ENCODE measurements around the gene COL16A1. TPM values are rescaled to one million over a fixed set of nuclear protein-coding genes. Genes with fewer than 3 reads are reported as not detected.
A peak's percentile ranks its signal among the peaks of the same experiment; 100 is the strongest.

Gene COL16A1
- total and polyA plus RNA-seq, 7 experiments from 2014 or later: 0.31 to 0.37 TPM; not detected in 5

DNA sequence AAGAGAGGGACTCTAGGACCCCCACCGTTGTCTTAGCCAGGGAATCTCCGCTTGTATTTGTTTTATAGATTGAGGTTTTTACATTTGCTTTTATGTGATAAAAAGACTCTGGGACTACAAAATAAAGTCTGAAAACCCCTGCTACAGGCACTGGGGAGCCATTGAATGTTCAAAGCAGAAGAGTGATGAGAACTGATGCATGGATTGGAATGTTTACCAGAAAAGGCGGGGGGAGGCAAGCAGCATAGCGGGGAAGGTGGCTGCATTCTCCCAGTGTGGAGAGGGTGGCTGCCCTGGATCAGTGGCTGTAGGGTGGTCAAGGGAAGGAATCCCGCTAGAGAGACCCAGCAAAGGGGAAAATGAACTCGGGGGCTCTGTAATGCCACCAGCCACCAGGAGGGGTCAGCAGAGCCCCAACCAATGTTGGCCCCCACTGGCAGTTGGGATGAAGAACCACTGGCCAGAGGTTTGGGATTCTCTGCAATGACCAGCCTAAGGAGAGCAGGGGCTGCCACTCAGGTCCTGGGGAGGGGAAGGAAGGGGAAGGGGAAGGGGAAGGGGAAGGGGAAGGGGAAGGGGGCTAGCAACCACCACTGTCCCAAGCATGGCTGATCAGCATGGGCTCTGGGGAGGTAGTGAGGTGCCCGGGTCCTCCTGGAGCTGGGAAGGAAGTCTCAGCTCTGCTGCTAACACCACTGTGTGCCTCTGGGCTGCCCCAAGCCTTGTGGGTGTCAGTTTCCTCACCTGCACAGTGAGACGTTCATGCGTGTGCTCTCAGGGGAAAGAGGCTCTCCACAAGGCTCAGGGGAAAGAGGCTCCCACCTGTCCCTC, 40.0 kb downstream of the COL16A1 start:
- Mint-ChIP-seq H3K4me1 (peaks cover 0 to 2% (median under 1%) of the 10 kb centered on the region in 7 donors), H3K36me3 (no peaks in the 10 kb centered on the region), H3K9me3 (peaks cover 0 to 2% (median 0%) of the 10 kb centered on the region in 11 donors), H3K27ac (peak overlapping the region in 1 of 9 donors; percentile 41), H3K27me3 (peaks cover under 1 to 9% (median 5%) of the 10 kb centered on the region in 5 donors), H3K4me3 (no peak overlapping the region)
- Histone ChIP-seq H3K4me3 (ENCODE audit: low read length) (no peak overlapping the region), H3K27ac (ENCODE audit: low read depth, low read length) (no peak overlapping the region), H3K36me3 (ENCODE audit: control insufficient read depth in 2 of 3, insufficient read depth in 3 of 3, low read length in 3 of 3) (no peaks in the 10 kb centered on the region), H3K9me3 (ENCODE audit: control insufficient read depth in 2 of 3, low read length in 3 of 3) (no peaks in the 10 kb centered on the region), H3K27me3 (ENCODE audit: control insufficient read depth in 2 of 2, insufficient read depth in 2 of 2, low read length in 2 of 2) (no peaks in the 10 kb centered on the region), H3K4me1 (ENCODE audit: control insufficient read depth in 2 of 2, insufficient read depth in 2 of 2, low read length in 2 of 2) (no peaks in the 10 kb centered on the region)
- ChIA-PET CTCF (interaction anchor here (0.8 to 8.2 kb wide), 5 partner anchors 17 to 399 kb away, joined by 3 to 70 read pairs (median 4); partner anchors contain the start of gene PEF1), POLR2A (interaction anchor here (0.5 to 1.1 kb wide), 2 partner anchors 125 to 660 kb away, joined by 3 read pairs; no protein-coding TSS in a partner anchor)
- ATAC-seq (peak; percentile 73), DNase-seq (peak; percentile 16 to 66 (median 48))
- intact Hi-C loops (cut with micrococcal nuclease): loop anchor here (1.0 to 5.0 kb wide), 9 partner anchors 43 to 748 kb away; no protein-coding TSS in a partner anchor

DNA sequence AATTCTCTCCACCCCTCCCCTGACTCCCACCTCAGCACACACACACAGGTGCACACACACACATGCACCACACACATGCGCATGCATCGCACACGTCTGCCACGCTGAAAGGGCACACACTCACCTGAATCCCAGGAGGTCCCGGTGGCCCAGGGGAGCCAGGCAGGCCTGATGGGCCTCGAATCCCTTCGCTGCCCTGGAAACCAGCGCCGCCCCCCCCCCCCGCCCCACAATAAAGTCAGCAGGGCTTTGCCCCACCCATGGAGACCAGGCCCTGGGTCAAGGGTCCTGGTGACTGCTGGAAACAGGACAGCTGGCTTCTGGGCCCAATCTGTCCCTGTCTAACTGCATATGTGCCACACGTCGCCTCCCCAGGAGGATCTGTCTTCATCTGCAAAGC, 41.4 kb downstream of the COL16A1 start:
- no peaks in the 10 kb centered on the region for H3K36me3 Mint-ChIP-seq
- ATAC-seq (no peak), DNase-seq (no peak)
- H3K4me3 Mint-ChIP-seq: no peak overlapping the region
- Histone ChIP-seq H3K27ac (ENCODE audit: low read depth, low read length) (no peak overlapping the region), H3K4me1 (ENCODE audit: control insufficient read depth in 2 of 2, insufficient read depth in 2 of 2, low read length in 2 of 2) (no peaks in the 10 kb centered on the region), H3K4me3 (ENCODE audit: low read length) (no peak overlapping the region), H3K27me3 (ENCODE audit: control insufficient read depth in 2 of 2, insufficient read depth in 2 of 2, low read length in 2 of 2) (no peaks in the 10 kb centered on the region), H3K36me3 (ENCODE audit: control insufficient read depth in 2 of 3, insufficient read depth in 3 of 3, low read length in 3 of 3) (no peaks in the 10 kb centered on the region), H3K9me3 (ENCODE audit: control insufficient read depth in 2 of 3, low read length in 3 of 3) (no peaks in the 10 kb centered on the region)
- H3K27ac Mint-ChIP-seq: no peak overlapping the region
- ChIA-PET POLR2A (interaction anchor here (0.7 to 1.2 kb wide), 2 partner anchors 126 to 226 kb away, joined by 3 to 4 read pairs; no protein-coding TSS in a partner anchor), CTCF (interaction anchor here (8.2 kb wide), 1 partner anchor 127 kb away, joined by 70 read pairs; no protein-coding TSS in a partner anchor)
- peaks cover 0 to 2% (median 0%) of the 10 kb centered on the region in 7 donors for H3K4me1 Mint-ChIP-seq
- intact Hi-C loops (cut with micrococcal nuclease): loop anchor here (5.0 kb wide), 4 partner anchors 45 to 750 kb away; no protein-coding TSS in a partner anchor
- peaks cover 0 to 2% (median 0%) of the 10 kb centered on the region in 11 donors for H3K9me3 Mint-ChIP-seq
- peaks cover 0 to 8% (median 5%) of the 10 kb centered on the region in 5 donors for H3K27me3 Mint-ChIP-seq

DNA sequence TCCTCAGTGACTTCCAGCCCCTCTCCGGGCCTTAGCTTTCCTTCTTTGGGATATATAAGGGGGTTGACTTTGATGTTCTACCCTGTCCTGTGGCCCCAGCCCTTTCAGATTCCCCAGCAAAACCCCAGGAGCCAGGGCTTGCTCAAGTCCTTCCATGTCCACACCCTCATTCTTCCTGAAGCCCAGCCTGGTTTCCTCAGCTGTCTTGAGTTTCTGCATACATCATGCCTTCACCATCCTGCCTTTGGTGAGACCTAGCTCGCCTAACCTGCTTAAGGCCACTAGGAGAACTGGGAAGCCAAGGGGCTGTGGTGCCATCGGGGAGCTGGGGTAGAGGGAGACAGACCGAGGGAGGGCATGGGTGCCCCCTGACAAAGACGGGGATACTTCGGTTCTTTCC, 42.0 kb downstream of the COL16A1 start:
- H3K9me3 Mint-ChIP-seq: peaks cover 0 to 2% (median 0%) of the 10 kb centered on the region in 11 donors
- ATAC-seq (no peak), DNase-seq (no peak)
- POLR2A ChIA-PET: no interaction called here
- H3K27me3 Mint-ChIP-seq: peaks cover 0 to 8% (median 5%) of the 10 kb centered on the region in 5 donors
- Histone ChIP-seq H3K27ac (ENCODE audit: low read depth, low read length) (no peak overlapping the region), H3K36me3 (ENCODE audit: control insufficient read depth in 2 of 3, insufficient read depth in 3 of 3, low read length in 3 of 3) (no peaks in the 10 kb centered on the region), H3K4me3 (ENCODE audit: low read length) (no peak overlapping the region), H3K9me3 (ENCODE audit: control insufficient read depth in 2 of 3, low read length in 3 of 3) (no peaks in the 10 kb centered on the region), H3K27me3 (ENCODE audit: control insufficient read depth in 2 of 2, insufficient read depth in 2 of 2, low read length in 2 of 2) (no peaks in the 10 kb centered on the region), H3K4me1 (ENCODE audit: control insufficient read depth in 2 of 2, insufficient read depth in 2 of 2, low read length in 2 of 2) (no peaks in the 10 kb centered on the region)
- no peaks in the 10 kb centered on the region for H3K36me3 Mint-ChIP-seq
- H3K4me1 Mint-ChIP-seq: peaks cover 0 to 2% (median 0%) of the 10 kb centered on the region in 7 donors
- H3K4me3 Mint-ChIP-seq: no peak overlapping the region
- CTCF ChIA-PET: interaction anchor here (8.2 kb wide), 1 partner anchor 127 kb away, joined by 70 read pairs; no protein-coding TSS in a partner anchor
- no peak overlapping the region for H3K27ac Mint-ChIP-seq
- intact Hi-C loops (cut with micrococcal nuclease): loop anchor here (5.0 kb wide), 4 partner anchors 45 to 750 kb away; no protein-coding TSS in a partner anchor

DNA sequence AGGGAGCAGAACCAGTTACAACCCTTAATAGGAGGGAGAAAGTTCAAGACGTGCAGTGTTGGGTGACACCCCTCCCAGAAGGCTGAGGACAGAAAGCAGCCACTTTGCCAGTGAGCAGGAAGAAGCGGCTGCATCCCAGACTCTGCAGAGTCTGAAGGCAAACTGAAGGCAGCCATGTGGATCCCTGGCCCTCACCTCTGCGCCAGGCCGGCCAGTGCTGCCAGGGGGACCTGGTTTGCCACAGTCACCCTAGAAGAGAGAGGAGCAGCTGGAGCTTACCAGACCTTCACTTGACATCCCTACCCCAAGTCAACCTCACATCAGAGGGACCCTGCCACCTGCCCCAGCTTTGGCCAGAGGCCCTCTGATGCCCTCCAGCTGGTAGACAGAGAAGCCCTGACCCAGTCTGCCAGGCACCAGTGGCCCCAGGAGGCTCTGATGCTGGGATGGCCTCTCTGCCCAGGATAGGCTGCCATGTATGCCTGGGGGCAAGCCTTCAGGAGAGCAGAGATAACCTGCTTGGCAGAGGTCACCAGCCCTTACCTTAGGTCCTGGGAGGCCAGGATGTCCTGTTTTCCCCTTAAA, 42.9 kb downstream of the COL16A1 start:
- peaks cover 0 to 2% (median 0%) of the 10 kb centered on the region in 11 donors for H3K9me3 Mint-ChIP-seq
- Histone ChIP-seq H3K27ac (ENCODE audit: low read depth, low read length) (no peak overlapping the region), H3K4me3 (ENCODE audit: low read length) (no peak overlapping the region), H3K27me3 (ENCODE audit: control insufficient read depth in 2 of 2, insufficient read depth in 2 of 2, low read length in 2 of 2) (no peaks in the 10 kb centered on the region), H3K9me3 (ENCODE audit: control insufficient read depth in 2 of 3, low read length in 3 of 3) (no peaks in the 10 kb centered on the region), H3K4me1 (ENCODE audit: control insufficient read depth in 2 of 2, insufficient read depth in 2 of 2, low read length in 2 of 2) (no peaks in the 10 kb centered on the region), H3K36me3 (ENCODE audit: control insufficient read depth in 2 of 3, insufficient read depth in 3 of 3, low read length in 3 of 3) (no peaks in the 10 kb centered on the region)
- H3K36me3 Mint-ChIP-seq: no peaks in the 10 kb centered on the region
- H3K4me3 Mint-ChIP-seq: no peak overlapping the region
- no peak for DNase-seq
- peaks cover 0 to 2% (median 0%) of the 10 kb centered on the region in 7 donors for H3K4me1 Mint-ChIP-seq
- H3K27me3 Mint-ChIP-seq: peaks cover 0 to 7% (median 5%) of the 10 kb centered on the region in 5 donors
- no peak overlapping the region for H3K27ac Mint-ChIP-seq
- ChIA-PET POLR2A (no interaction called here), CTCF (interaction anchor here (0.7 to 8.2 kb wide), 2 partner anchors 84 to 128 kb away, joined by 3 to 70 read pairs; no protein-coding TSS in a partner anchor)
- no peak for ATAC-seq
- intact Hi-C loops (cut with micrococcal nuclease): loop anchor here (5.0 kb wide), 4 partner anchors 46 to 751 kb away; no protein-coding TSS in a partner anchor

DNA sequence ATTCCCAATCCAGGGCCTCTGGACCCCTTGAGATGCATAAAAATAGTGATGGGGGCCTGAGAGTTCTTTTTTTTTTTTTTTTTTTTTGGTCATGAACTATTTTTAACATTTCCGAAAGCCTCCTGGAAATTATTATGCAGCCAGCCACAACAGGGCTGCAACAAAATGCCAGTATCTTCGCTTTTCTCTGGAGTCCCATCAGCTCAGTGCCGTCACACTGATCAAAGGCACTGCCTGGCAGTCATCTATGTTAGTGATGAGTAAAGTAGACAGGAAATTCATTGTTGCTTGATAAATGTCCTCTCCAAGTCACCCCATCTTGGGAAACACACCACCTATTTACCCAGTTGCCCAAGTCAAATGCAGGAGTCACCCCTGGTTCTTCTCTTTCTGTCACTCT, 43.9 kb downstream of the COL16A1 start:
- H3K9me3 ChIP-seq (ENCODE audit: control insufficient read depth in 2 of 3, low read length in 3 of 3): no peaks in the 10 kb centered on the region
- ATAC-seq (no peak), DNase-seq (no peak)
- Mint-ChIP-seq H3K4me3 (no peak overlapping the region), H3K4me1 (peaks cover 0 to 2% (median 0%) of the 10 kb centered on the region in 7 donors), H3K27ac (no peak overlapping the region), H3K36me3 (no peaks in the 10 kb centered on the region), H3K27me3 (peaks cover 0 to 10% (median 5%) of the 10 kb centered on the region in 5 donors), H3K9me3 (peaks cover 0 to 2% (median 0%) of the 10 kb centered on the region in 11 donors)
- no peak overlapping the region for H3K4me3 ChIP-seq (ENCODE audit: low read length)
- H3K27ac ChIP-seq (ENCODE audit: low read depth, low read length): no peak overlapping the region
- ChIA-PET POLR2A (no interaction called here), CTCF (interaction anchor here (0.7 to 8.2 kb wide), 2 partner anchors 86 to 129 kb away, joined by 3 to 70 read pairs; no protein-coding TSS in a partner anchor)
- no peaks in the 10 kb centered on the region for H3K27me3 ChIP-seq (ENCODE audit: control insufficient read depth in 2 of 2, insufficient read depth in 2 of 2, low read length in 2 of 2)
- no peaks in the 10 kb centered on the region for H3K36me3 ChIP-seq (ENCODE audit: control insufficient read depth in 2 of 3, insufficient read depth in 3 of 3, low read length in 3 of 3)
- H3K4me1 ChIP-seq (ENCODE audit: control insufficient read depth in 2 of 2, insufficient read depth in 2 of 2, low read length in 2 of 2): no peaks in the 10 kb centered on the region
- intact Hi-C loops (cut with micrococcal nuclease): loop anchor here (5.0 kb wide), 4 partner anchors 47 to 752 kb away; no protein-coding TSS in a partner anchor

DNA sequence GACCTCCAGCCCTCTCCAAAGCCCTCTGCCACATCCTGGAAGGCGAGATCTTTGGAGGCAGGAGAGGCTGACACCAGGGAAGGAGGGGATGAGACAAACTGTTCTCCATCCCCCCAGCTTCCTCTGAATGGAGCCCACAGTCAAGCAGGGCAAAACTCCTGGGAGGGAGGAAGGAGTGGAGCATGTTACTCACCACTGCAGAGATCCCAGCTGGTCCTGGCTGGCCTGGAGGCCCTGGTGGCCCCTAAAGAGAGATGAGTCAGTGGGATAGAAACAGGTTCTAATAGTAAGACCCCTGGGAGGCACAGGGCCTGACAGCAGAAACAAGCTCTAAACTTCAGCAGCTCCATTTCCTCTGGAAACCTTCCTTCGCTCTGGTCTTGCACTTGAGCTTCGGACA, 45.1 kb downstream of the COL16A1 start:
- Histone ChIP-seq H3K27me3 (ENCODE audit: control insufficient read depth in 2 of 2, insufficient read depth in 2 of 2, low read length in 2 of 2) (no peaks in the 10 kb centered on the region), H3K4me1 (ENCODE audit: control insufficient read depth in 2 of 2, insufficient read depth in 2 of 2, low read length in 2 of 2) (no peaks in the 10 kb centered on the region), H3K4me3 (ENCODE audit: low read length) (no peak overlapping the region), H3K36me3 (ENCODE audit: control insufficient read depth in 2 of 3, insufficient read depth in 3 of 3, low read length in 3 of 3) (no peaks in the 10 kb centered on the region), H3K27ac (ENCODE audit: low read depth, low read length) (no peak overlapping the region), H3K9me3 (ENCODE audit: control insufficient read depth in 2 of 3, low read length in 3 of 3) (no peaks in the 10 kb centered on the region)
- ATAC-seq (no peak), DNase-seq (no peak)
- H3K4me3 Mint-ChIP-seq: no peak overlapping the region
- peaks cover 0 to 1% (median 0%) of the 10 kb centered on the region in 11 donors for H3K9me3 Mint-ChIP-seq
- ChIA-PET CTCF (interaction anchor here (0.7 kb wide), 1 partner anchor 115 kb away, joined by 3 read pairs; no protein-coding TSS in a partner anchor), POLR2A (no interaction called here)
- H3K4me1 Mint-ChIP-seq: peaks cover 0 to 2% (median 0%) of the 10 kb centered on the region in 7 donors
- peaks cover 0 to 8% (median 5%) of the 10 kb centered on the region in 5 donors for H3K27me3 Mint-ChIP-seq
- intact Hi-C loops (cut with micrococcal nuclease): no loop called here
- no peaks in the 10 kb centered on the region for H3K36me3 Mint-ChIP-seq
- H3K27ac Mint-ChIP-seq: peak overlapping the region in 1 of 9 donors; percentile 3

All from naive thymus-derived CD4-positive, alpha-beta T cell (primary cell).